ENCODE data around the gene PPP1R1B.

The PPP1R1B gene

DNA sequence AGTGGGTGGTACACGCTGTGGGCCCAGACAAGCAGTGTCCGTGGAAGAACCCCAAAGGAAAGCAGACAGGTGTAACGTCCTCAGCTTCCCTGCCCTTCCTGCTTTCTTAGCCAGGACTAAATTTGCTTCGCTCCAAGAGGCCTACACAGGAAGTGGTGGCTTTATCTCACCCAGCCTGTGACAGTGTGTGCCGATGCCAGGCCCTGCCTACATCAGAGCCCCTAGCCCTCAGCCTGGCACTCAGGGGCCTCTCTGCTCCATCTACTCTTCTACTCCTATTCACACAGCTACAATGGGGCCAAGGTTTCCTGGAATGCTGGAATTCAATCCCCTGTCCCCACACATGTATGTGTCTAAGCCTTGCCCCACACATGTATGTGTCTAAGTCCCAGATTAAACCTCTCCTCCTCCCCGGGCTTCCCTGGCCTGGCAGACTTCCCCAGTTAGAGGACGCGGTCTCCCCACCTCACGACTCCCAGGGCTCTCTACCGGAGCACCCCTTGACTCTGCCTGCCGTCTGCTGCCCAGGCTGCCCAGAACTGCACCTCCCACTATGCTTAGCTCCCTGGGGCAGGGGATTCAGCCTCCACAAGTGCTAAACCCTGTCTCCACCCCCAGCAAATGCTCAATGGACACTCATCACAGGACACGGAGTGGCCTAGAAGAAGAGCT lies 52.9 kb downstream of the PPP1R1B start:
- no peaks in the 10 kb centered on the region for H3K27me3 ChIP-seq (replicated peaks; ENCODE audit: control insufficient read depth, insufficient read depth, low read length)
- no peak overlapping the region for H3K4me3 ChIP-seq (replicated peaks; ENCODE audit: low read depth, low read length)
- DNase-seq (ENCODE audit: extremely low read depth, insufficient read length) = no peak
- H3K36me3 ChIP-seq (ENCODE audit: control insufficient read depth, insufficient read depth, low read length) = no peaks in the 10 kb centered on the region; the same call in 1 of the 2 replicates
- TF ChIP-seq, protein P1, sequence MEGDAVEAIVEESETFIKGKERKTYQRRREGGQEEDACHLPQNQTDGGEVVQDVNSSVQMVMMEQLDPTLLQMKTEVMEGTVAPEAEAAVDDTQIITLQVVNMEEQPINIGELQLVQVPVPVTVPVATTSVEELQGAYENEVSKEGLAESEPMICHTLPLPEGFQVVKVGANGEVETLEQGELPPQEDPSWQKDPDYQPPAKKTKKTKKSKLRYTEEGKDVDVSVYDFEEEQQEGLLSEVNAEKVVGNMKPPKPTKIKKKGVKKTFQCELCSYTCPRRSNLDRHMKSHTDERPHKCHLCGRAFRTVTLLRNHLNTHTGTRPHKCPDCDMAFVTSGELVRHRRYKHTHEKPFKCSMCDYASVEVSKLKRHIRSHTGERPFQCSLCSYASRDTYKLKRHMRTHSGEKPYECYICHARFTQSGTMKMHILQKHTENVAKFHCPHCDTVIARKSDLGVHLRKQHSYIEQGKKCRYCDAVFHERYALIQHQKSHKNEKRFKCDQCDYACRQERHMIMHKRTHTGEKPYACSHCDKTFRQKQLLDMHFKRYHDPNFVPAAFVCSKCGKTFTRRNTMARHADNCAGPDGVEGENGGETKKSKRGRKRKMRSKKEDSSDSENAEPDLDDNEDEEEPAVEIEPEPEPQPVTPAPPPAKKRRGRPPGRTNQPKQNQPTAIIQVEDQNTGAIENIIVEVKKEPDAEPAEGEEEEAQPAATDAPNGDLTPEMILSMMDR (IDR thresholded peaks at IDR 0.05; ENCODE audit: insufficient read depth, low read length, poor library complexity, severe bottlenecking) = no peak

- no peaks in the 10 kb centered on the region; the same call in 1 of the 2 replicates for H3K36me3 ChIP-seq (ENCODE audit: control insufficient read depth, insufficient read depth, low read length)
- no peak for DNase-seq (ENCODE audit: extremely low read depth, insufficient read length)
- TF ChIP-seq, protein P1 (IDR thresholded peaks at IDR 0.05; ENCODE audit: insufficient read depth, low read length, poor library complexity, severe bottlenecking) = no peak
- H3K27me3 ChIP-seq (replicated peaks; ENCODE audit: control insufficient read depth, insufficient read depth, low read length) = no peaks in the 10 kb centered on the region
- H3K4me3 ChIP-seq (replicated peaks; ENCODE audit: low read depth, low read length) = no peak overlapping the region
Observed at GRCh38 chr17:39683295-39683939, 56.7 kb downstream of the PPP1R1B start.

DNA sequence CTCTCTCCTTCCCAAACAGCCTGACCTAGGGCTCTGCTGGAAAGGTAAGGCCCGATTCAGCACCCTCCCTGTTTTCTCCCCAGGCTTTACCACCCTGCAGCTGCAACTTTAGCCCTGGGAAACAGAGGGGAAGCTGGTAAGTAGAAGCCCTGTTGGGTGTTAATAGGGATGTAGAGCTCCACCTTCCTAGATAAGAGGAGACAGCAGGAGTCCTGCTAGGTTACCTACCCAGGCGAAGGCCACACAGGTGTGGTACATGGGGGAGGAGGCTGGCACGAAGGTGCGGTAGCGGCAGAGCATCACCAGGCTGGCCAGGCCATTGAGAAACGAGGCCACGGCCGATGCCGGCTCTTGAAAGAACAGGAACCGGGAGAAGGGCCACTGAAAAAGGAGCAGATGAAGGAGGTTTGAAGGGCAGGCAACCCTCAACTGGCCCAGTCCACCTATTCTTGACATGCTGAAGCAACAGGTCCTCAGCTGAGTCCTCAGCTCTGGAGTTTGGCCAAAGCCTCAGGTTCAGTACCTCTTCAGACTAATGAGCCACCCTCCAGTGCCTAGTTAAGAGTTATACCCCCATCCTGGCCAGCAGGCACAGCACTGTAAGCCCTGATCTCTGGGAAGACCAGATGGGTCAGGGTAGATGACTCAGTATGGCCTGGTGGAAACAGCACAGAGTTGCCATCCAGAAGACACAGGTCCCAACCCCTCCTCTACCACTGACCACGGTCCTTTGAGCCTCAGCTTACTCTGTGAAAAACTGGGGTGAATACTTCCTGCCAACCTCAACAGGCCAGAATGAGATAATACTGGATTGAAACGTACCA lies 57.8 kb downstream of the PPP1R1B start:
- no peak overlapping the region for H3K4me3 ChIP-seq (replicated peaks; ENCODE audit: low read depth, low read length)
- TF ChIP-seq, protein P1 (IDR thresholded peaks at IDR 0.05; ENCODE audit: insufficient read depth, low read length, poor library complexity, severe bottlenecking) = no peak
- no peak for DNase-seq (ENCODE audit: extremely low read depth, insufficient read length)
- no peaks in the 10 kb centered on the region for H3K27me3 ChIP-seq (replicated peaks; ENCODE audit: control insufficient read depth, insufficient read depth, low read length)
- no peaks in the 10 kb centered on the region; the same call in 1 of the 2 replicates for H3K36me3 ChIP-seq (ENCODE audit: control insufficient read depth, insufficient read depth, low read length)
